Progenitor cell of endocrine pancreas (in vitro differentiated cells): ENCODE data around the gene ACO1. TPM values are rescaled to one million over a fixed set of nuclear protein-coding genes. Genes with fewer than 3 reads are reported as not detected.
A peak's percentile ranks its signal among the peaks of the same experiment; 100 is the strongest.

Experiments used
- DNase-seq: peaks from one replicate; pipeline ENCODE4 v3.0.0; 2021; ENCODE audit warnings: low spot score; ENCODE audit not compliant: unreplicated experiment
- H3K27ac Mint-ChIP-seq: 2 replicates; pipeline ENCODE4 v1.8.0; 2021; ENCODE audit warnings: mild to moderate bottlenecking, moderate library complexity, mixed read lengths
- H3K27me3 Mint-ChIP-seq: 2 replicates; pipeline ENCODE4 v1.8.0; 2021; ENCODE audit warnings: mixed read lengths
- H3K36me3 Mint-ChIP-seq: 2 replicates; pipeline ENCODE4 v1.8.0; 2022; ENCODE audit warnings: mixed read lengths; ENCODE audit not compliant: insufficient read depth
- H3K4me1 Mint-ChIP-seq: 2 replicates; pipeline ENCODE4 v1.8.0; 2021; ENCODE audit warnings: low read depth, mixed read lengths
- H3K4me3 Mint-ChIP-seq: 2 replicates; pipeline ENCODE4 v1.8.0; 2021; ENCODE audit warnings: low read depth, mild to moderate bottlenecking, moderate library complexity, mixed read lengths
- H3K9me3 Mint-ChIP-seq: 2 replicates; pipeline ENCODE4 v1.8.0; 2021; ENCODE audit warnings: low read depth, mixed read lengths
- total RNA-seq: library from RNA; stranded (reverse); gene quantifications from 2 replicates; pipeline ENCODE4 v1.2.1, GENCODE V29; 2021
- TF ChIP-seq, protein P1 (sequence below): fragments of 200-600 bp; sonication (generic); IDR thresholded peaks from one replicate; pipeline ENCODE4 v1.5.0; 2021; ENCODE audit warnings: antibody characterized with exemption, mild to moderate bottlenecking; ENCODE audit not compliant: unreplicated experiment

The ACO1 gene
- total RNA-seq, 1 donor from 2014 or later = 21.7 TPM

DNA sequence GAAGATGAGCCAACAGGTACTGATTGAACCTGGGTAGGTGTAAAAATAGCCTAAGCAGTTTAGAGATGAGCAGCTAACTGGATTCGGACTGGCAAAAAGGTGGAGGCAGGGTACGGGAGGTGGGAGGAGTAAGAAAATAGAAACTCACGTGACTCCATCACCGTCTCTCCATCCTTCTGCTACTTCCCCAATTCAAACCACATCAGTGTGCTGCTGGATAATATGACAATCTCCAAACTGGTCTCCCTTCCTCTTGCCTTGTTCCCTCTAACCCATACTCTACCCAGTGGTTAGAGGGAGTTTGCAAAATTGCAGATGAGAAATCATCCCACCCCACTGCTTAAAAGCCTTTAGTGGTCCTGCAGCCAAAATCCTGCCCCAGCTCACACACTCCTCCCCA lies 98.9 kb downstream of the ACO1 start:
- Mint-ChIP-seq H3K27ac (no peak overlapping the region), H3K36me3 (peaks cover 29% of the 10 kb centered on the region), H3K27me3 (no peaks in the 10 kb centered on the region), H3K4me1 (peaks cover 1% of the 10 kb centered on the region), H3K4me3 (no peak overlapping the region), H3K9me3 (no peaks in the 10 kb centered on the region)
- no peak for DNase-seq
- TF ChIP-seq, protein P1, sequence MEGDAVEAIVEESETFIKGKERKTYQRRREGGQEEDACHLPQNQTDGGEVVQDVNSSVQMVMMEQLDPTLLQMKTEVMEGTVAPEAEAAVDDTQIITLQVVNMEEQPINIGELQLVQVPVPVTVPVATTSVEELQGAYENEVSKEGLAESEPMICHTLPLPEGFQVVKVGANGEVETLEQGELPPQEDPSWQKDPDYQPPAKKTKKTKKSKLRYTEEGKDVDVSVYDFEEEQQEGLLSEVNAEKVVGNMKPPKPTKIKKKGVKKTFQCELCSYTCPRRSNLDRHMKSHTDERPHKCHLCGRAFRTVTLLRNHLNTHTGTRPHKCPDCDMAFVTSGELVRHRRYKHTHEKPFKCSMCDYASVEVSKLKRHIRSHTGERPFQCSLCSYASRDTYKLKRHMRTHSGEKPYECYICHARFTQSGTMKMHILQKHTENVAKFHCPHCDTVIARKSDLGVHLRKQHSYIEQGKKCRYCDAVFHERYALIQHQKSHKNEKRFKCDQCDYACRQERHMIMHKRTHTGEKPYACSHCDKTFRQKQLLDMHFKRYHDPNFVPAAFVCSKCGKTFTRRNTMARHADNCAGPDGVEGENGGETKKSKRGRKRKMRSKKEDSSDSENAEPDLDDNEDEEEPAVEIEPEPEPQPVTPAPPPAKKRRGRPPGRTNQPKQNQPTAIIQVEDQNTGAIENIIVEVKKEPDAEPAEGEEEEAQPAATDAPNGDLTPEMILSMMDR = no peak

DNA sequence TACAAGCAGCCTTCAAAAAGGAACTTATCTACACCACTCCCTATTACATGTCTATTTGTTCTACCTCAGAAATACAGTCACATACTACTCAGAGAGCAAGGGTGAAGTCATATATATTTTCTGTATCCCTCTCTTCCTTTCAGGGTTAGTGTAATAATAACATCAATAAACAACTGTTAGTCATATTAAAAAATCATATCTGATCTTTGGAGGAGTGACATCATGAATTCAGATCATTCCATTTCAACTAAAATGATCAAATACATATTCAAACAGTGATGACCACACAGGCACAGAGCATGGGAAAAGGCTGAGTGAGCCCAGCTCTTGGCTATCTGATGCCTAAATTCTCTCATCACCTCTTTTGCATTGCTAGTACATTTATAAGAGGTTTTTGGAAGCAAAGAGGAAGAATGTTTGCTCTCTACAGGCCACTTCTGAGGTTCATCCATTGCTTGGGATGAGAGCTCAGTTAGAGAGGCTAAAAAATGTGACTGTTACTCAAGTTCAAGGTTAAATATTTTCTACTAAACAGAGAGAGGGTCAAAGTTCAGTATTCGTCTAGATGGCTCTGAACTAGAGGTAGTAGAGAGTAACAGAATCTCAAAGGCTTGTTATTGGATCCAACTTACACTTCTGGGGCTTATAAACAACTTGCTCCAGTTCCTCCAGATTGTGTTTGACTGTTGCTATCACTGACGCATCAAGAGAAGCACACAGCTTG lies 102.6 kb downstream of the ACO1 start:
- Mint-ChIP-seq H3K27me3 (no peaks in the 10 kb centered on the region), H3K27ac (peak overlapping the region; percentile 3), H3K4me3 (no peak overlapping the region), H3K4me1 (peaks cover 1% of the 10 kb centered on the region), H3K9me3 (no peaks in the 10 kb centered on the region), H3K36me3 (peaks cover 24% of the 10 kb centered on the region)
- no peak for DNase-seq
- TF ChIP-seq, protein P1 = no peak

DNA sequence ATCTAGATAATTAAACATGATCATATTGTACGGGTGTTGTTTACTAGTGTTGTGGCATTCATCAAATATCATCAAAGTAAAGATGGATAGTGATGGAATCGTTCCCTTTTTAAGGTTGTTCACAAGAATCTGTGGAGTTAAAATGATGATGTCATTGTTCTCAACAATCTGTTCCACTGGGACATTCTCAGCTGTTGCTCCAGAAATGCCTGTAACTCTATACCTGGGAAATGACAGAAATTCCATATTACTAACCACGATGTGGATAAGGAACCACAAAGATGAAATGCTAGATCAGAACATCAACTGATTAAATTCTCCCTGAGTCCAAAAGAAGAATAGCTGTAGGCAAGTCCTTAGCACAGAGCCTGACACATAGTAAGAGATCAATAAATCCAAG lies 103.5 kb downstream of the ACO1 start:
- Mint-ChIP-seq H3K4me1 (peaks cover 1% of the 10 kb centered on the region), H3K36me3 (peaks cover 24% of the 10 kb centered on the region), H3K27me3 (no peaks in the 10 kb centered on the region), H3K27ac (no peak overlapping the region), H3K4me3 (no peak overlapping the region), H3K9me3 (no peaks in the 10 kb centered on the region)
- TF ChIP-seq, protein P1 = no peak
- DNase-seq = no peak

GRCh38 chr9:32490601-32491000 lies 106.2 kb downstream of the ACO1 start:
- DNase-seq = no peak
- TF ChIP-seq, protein P1 = no peak
- Mint-ChIP-seq H3K4me3 (no peak overlapping the region), H3K9me3 (no peaks in the 10 kb centered on the region), H3K27ac (no peak overlapping the region), H3K27me3 (no peaks in the 10 kb centered on the region), H3K4me1 (peaks cover 1% of the 10 kb centered on the region), H3K36me3 (peaks cover 19% of the 10 kb centered on the region)

DNA sequence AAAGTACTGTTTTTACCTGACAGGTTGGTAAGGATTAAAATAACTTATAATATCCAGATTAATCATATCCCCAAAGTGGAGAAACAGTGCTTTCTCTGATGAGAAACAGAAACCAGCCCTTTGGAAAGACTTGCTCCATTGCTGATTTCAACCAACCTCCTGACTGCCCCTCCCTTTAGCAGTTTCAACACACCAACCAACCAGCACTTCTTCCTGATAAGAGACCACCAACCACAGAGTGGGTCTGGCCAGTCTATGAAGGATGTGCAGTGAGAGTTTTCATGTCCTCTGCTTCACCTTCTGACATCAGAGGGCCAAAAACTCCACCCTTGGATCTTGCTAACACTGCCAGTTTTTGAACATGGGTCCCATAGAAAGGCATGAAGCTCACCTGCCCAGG lies 113.5 kb downstream of the ACO1 start:
- H3K27me3 Mint-ChIP-seq = no peaks in the 10 kb centered on the region
- H3K36me3 Mint-ChIP-seq = peaks cover 19% of the 10 kb centered on the region
- DNase-seq = no peak
- no peaks in the 10 kb centered on the region for H3K4me1 Mint-ChIP-seq
- TF ChIP-seq, protein P1 = no peak
- H3K27ac Mint-ChIP-seq = no peak overlapping the region
- no peaks in the 10 kb centered on the region for H3K9me3 Mint-ChIP-seq
- no peak overlapping the region for H3K4me3 Mint-ChIP-seq
